B cell (primary cell): ENCODE measurements around the gene OR5AC2. TPM values are rescaled to one million over a fixed set of nuclear protein-coding genes. Genes with fewer than 3 reads are reported as not detected.

Experiments
- ATAC-seq: fragments of 200-7000 bp; cut with Tn5 transposase; one replicate; pipeline ENCODE4 v1.10.0; 2021; ENCODE audit warnings: low read depth, mild to moderate bottlenecking, moderate number of reproducible peaks, moderate library complexity
- CTCF ChIA-PET: fragments of 350-600 bp; sonication (Branson Sonifier 250); formaldehyde crosslinking; loops from one replicate; lab custom pipeline; 2021; ENCODE audit warnings: antibody characterized with exemption, inconsistent platforms; lab: Charles Lee
- POLR2A ChIA-PET: fragments of 350-600 bp; sonication (Branson Sonifier 250); formaldehyde crosslinking; loops from one replicate; lab custom pipeline; 2021; ENCODE audit warnings: antibody characterized with exemption; lab: Charles Lee
- DNase-seq: peaks from one replicate; pipeline ENCODE4 v3.0.0; 2013
- H2AFZ ChIP-seq: 2 replicates; pipeline ENCODE4 v1.6.1; 2012; ENCODE audit warnings: mild to moderate bottlenecking, low read depth, low read length; ENCODE audit not compliant: insufficient read depth, poor library complexity, severe bottlenecking
- H3K27ac ChIP-seq, 2 donors: 1 replicate in 1 of 2; 2 replicates in 1 of 2; pipeline ENCODE4 v1.5.1; 2012 to 2013; ENCODE audit warnings: low read length in 2 of 2, mild to moderate bottlenecking in 2 of 2, moderate library complexity in 1 of 2
- H3K27me3 ChIP-seq, 4 experiments: fragments of 200-600 bp in 1 of 4; sonication (generic) in 1 of 4; replicated peaks in 1 of 4; 1 replicate in 2 of 4; 2 replicates in 2 of 4; pipeline versions ENCODE4 v1.6.1 to v1.7.0; 2013 to 2016; ENCODE audit warnings: low read length in 3 of 4, mild to moderate bottlenecking in 2 of 4, mixed read lengths in 1 of 4, moderate library complexity in 1 of 4; ENCODE audit not compliant: insufficient read depth in 4 of 4, control insufficient read depth in 3 of 4; ENCODE audit errors: control extremely low read depth in 1 of 4
- H3K36me3 ChIP-seq, 2 experiments: replicated peaks in 1 of 2; 1 replicate in 1 of 2; 2 replicates in 1 of 2; pipeline versions ENCODE4 v1.6.1 to v1.7.1; 2013; ENCODE audit warnings: low read length in 1 of 2; ENCODE audit not compliant: insufficient read depth in 2 of 2, control insufficient read depth in 1 of 2; ENCODE audit errors: control extremely low read depth in 1 of 2, extremely low read depth in 1 of 2
- H3K4me1 ChIP-seq, 2 donors: fragments of 200-600 bp in 1 of 2; sonication (generic) in 1 of 2; 1 replicate in 1 of 2; 2 replicates in 1 of 2; pipeline versions ENCODE4 v1.5.1 to v1.6.1; 2013 to 2017; ENCODE audit warnings: low read length in 2 of 2; ENCODE audit not compliant: control insufficient read depth in 2 of 2, insufficient read depth in 2 of 2
- H3K4me2 ChIP-seq: replicated peaks from 2 replicates; pipeline ENCODE3; 2012; ENCODE audit warnings: mild to moderate bottlenecking, low read depth, low read length; ENCODE audit not compliant: poor library complexity, severe bottlenecking
- H3K4me3 ChIP-seq, 5 experiments: fragments of 200-600 bp in 1 of 5; sonication (generic) in 1 of 5; 1 replicate in 3 of 5; 2 replicates in 2 of 5; pipeline versions ENCODE4 v1.5.1 to v1.7.0; 2011 to 2016; ENCODE audit warnings: low read length in 4 of 5, mild to moderate bottlenecking in 4 of 5, low read depth in 2 of 5, control low read depth in 1 of 5, moderate library complexity in 1 of 5; ENCODE audit not compliant: insufficient read depth in 1 of 5; ENCODE audit errors: control extremely low read depth in 1 of 5, extremely low read depth in 1 of 5
- H3K79me2 ChIP-seq: fragments of 200-600 bp; sonication (generic); one replicate; pipeline ENCODE4 v1.6.0; 2016; ENCODE audit warnings: low read length; ENCODE audit not compliant: control insufficient read depth, insufficient read depth
- H3K9ac ChIP-seq: fragments of 200-600 bp; sonication (generic); 2 replicates; pipeline ENCODE4 v1.6.1; 2017; ENCODE audit warnings: mild to moderate bottlenecking, low read length, moderate library complexity
- H3K9me3 ChIP-seq, 3 donors: one replicate each; pipeline versions ENCODE4 v1.6.1 to v1.7.1; 2013; ENCODE audit warnings: low read length in 2 of 3; ENCODE audit not compliant: control insufficient read depth in 2 of 3, insufficient read depth in 1 of 3; ENCODE audit errors: control extremely low read depth in 1 of 3
- H4K20me1 ChIP-seq: 2 replicates; pipeline ENCODE4 v1.6.0; 2012; ENCODE audit warnings: mild to moderate bottlenecking, low read length; ENCODE audit not compliant: insufficient read depth, control insufficient read depth, poor library complexity, severe bottlenecking
- H3K27ac Mint-ChIP-seq: one replicate; pipeline ENCODE4 v1.8.0; 2021; ENCODE audit warnings: mixed read lengths
- H3K27me3 Mint-ChIP-seq: one replicate; pipeline ENCODE4 v1.8.0; 2021; ENCODE audit warnings: mixed read lengths
- H3K4me1 Mint-ChIP-seq: one replicate; pipeline ENCODE4 v1.8.0; 2021; ENCODE audit warnings: mixed read lengths
- H3K4me3 Mint-ChIP-seq: one replicate; pipeline ENCODE4 v1.8.0; 2021; ENCODE audit warnings: mixed read lengths
- H3K9me3 Mint-ChIP-seq: one replicate; pipeline ENCODE4 v1.8.0; 2022; ENCODE audit warnings: mixed read lengths; ENCODE audit not compliant: insufficient read depth
- EZH2 ChIP-seq: IDR thresholded peaks from 2 replicates; pipeline ENCODE4 v1.6.1; 2012; ENCODE audit warnings: borderline replicate concordance, low read depth, mild to moderate bottlenecking, moderate library complexity, low read length; ENCODE audit not compliant: insufficient read depth, poor library complexity, severe bottlenecking
- whole genome bisulfite sequencing: methylation state at CpG from one replicate; pipeline ENCODE4 v1.1.5; 2013; ENCODE audit warnings: missing lambda C conversion rate; ENCODE audit not compliant: insufficient coverage; 5-methylcytosine and 5-hydroxymethylcytosine counted together
- intact Hi-C: fragments of 100-400 bp; cut with micrococcal nuclease; formaldehyde crosslinking; loops from one replicate; pipeline ENCODE4 v1.10.0; 2022
- polyA plus RNA-seq: library from polyadenylated mRNA; depleted of rRNA; stranded (reverse); fragments of >200 nt; gene quantifications from 2 replicates; pipeline ENCODE4 v1.2.3, GENCODE V29; 2012
- total RNA-seq, 2 donors: library from RNA; stranded (reverse); fragments of 120-200 nt in 1 of 2; gene quantifications; 1 replicate in 1 of 2; 2 replicates in 1 of 2; pipeline versions ENCODE4 v1.2.3 to v1.2.4, GENCODE V29; 2013 to 2022
- TF ChIP-seq, protein P1 (sequence below): fragments of 200-600 bp; IDR thresholded peaks from one replicate; pipeline ENCODE4 v1.8.0; 2022; ENCODE audit warnings: antibody characterized with exemption, mild to moderate bottlenecking

Gene OR5AC2
- total and polyA plus RNA-seq, 2 donors (not counting 1 experiment from before 2014, with no cell fraction given): not detected

DNA sequence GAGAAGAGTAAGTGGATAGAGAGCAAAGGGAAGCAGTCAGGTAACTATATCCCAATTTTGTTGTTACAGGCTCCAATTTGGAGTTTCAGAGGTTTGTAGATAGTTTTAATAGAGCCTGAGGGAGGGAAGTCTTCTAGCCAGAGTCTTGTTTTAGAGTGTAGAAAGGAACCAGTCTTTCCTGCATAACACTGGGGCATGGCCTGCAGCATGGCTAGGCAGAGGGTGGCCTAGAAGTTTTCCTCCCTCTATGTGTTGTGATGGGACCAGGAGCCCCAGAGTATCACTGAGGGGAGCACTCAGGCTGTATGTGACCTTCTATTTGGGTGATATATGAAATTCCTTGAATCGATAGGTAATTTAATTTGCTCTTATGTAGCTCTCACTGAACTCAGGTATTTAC lies 29.3 kb upstream of the OR5AC2 start:
- no peak overlapping the region for H3K4me2 ChIP-seq
- H3K79me2 ChIP-seq: no peaks in the 10 kb centered on the region

DNA sequence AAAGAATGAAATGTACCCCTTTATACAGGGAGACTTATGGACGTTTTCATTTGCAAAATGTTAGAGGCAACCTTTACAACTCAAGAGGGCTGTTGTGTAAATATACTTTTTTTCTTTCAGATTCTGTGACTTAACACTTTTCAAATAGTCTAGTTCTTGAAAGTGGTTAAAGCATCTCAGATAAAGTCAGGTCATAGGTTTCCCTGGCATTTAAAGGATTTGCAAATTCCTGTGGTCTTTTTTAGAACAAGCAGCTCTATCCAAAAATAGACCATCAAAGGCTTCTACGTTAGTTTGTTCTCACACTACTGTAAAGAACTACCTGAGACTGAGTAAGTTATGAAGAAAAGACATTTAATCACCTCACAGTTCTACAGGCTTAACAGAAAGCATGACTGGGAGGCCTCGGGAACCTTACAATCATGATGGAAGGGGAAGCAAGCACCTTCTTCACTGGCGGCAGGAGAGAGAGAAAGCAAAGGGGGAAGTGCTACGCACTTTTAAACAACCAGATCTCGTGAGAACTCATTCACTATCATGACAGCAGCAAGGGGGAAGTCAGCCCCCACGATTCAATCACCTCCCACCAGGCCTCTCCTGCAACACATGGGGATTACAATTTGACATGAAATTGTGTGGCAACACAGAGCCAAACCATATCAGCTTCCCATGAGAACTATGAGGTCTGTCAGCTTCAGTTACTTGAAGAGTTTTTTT lies 28.6 kb upstream of the OR5AC2 start:
- WGBS: no CpG with 5 or more reads among the region's 7 CpGs
- CTCF ChIA-PET: no interaction called here
- DNase-seq: no peak
- peaks cover 11% of the 10 kb centered on the region for H3K27me3 Mint-ChIP-seq
- POLR2A ChIA-PET: no interaction called here
- ATAC-seq: no peak
- no peak overlapping the region for H3K27ac Mint-ChIP-seq
- no peaks in the 10 kb centered on the region for H3K4me1 Mint-ChIP-seq
- no peaks in the 10 kb centered on the region for H3K36me3 ChIP-seq
- H3K4me2 ChIP-seq: no peak overlapping the region
- no peaks in the 10 kb centered on the region for H3K9me3 Mint-ChIP-seq
- H3K4me3 ChIP-seq: no peak overlapping the region
- no peaks in the 10 kb centered on the region for H3K79me2 ChIP-seq
- H2AFZ ChIP-seq: peak overlapping the region; percentile 0
- H4K20me1 ChIP-seq: no peaks in the 10 kb centered on the region
- H3K9me3 ChIP-seq: no peaks in the 10 kb centered on the region
- no peaks in the 10 kb centered on the region for H3K4me1 ChIP-seq
- no peak overlapping the region for H3K9ac ChIP-seq
- no peaks in the 10 kb centered on the region for H3K27me3 ChIP-seq
- H3K27ac ChIP-seq: no peak overlapping the region
- TF ChIP-seq, protein P1, sequence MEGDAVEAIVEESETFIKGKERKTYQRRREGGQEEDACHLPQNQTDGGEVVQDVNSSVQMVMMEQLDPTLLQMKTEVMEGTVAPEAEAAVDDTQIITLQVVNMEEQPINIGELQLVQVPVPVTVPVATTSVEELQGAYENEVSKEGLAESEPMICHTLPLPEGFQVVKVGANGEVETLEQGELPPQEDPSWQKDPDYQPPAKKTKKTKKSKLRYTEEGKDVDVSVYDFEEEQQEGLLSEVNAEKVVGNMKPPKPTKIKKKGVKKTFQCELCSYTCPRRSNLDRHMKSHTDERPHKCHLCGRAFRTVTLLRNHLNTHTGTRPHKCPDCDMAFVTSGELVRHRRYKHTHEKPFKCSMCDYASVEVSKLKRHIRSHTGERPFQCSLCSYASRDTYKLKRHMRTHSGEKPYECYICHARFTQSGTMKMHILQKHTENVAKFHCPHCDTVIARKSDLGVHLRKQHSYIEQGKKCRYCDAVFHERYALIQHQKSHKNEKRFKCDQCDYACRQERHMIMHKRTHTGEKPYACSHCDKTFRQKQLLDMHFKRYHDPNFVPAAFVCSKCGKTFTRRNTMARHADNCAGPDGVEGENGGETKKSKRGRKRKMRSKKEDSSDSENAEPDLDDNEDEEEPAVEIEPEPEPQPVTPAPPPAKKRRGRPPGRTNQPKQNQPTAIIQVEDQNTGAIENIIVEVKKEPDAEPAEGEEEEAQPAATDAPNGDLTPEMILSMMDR: no peak
- TF ChIP-seq EZH2: no peak
- no peak overlapping the region for H3K4me3 Mint-ChIP-seq
- intact Hi-C loops: no loop called here

More for the DNA sequence above, 29.3 kb upstream of the OR5AC2 start:
- DNase-seq (no peak), ATAC-seq (no peak)
- H3K4me3 ChIP-seq: no peak overlapping the region
- H3K9me3 Mint-ChIP-seq: no peaks in the 10 kb centered on the region
- H4K20me1 ChIP-seq: no peaks in the 10 kb centered on the region
- H3K36me3 ChIP-seq: no peaks in the 10 kb centered on the region
- H3K4me3 Mint-ChIP-seq: no peak overlapping the region
- H3K27me3 ChIP-seq: no peaks in the 10 kb centered on the region
- H3K4me1 Mint-ChIP-seq: no peaks in the 10 kb centered on the region
- no peak overlapping the region for H3K9ac ChIP-seq
- no CpG with 5 or more reads among the region's 1 CpG for WGBS
- no peaks in the 10 kb centered on the region for H3K4me1 ChIP-seq
- no peak overlapping the region for H2AFZ ChIP-seq
- ChIA-PET CTCF (no interaction called here), POLR2A (no interaction called here)
- intact Hi-C loops: no loop called here
- H3K27ac Mint-ChIP-seq: no peak overlapping the region
- H3K27me3 Mint-ChIP-seq: peaks cover 11% of the 10 kb centered on the region
- TF ChIP-seq, protein P1: no peak
- TF ChIP-seq EZH2: no peak
- no peaks in the 10 kb centered on the region for H3K9me3 ChIP-seq
- H3K27ac ChIP-seq: no peak overlapping the region
